ENCODE data around the gene COMMD7.
"Not testable (repeated sequence)": the region's sequence is repeated elsewhere in the genome, so short reads cannot be mapped to it uniquely, and the experiment has no call there.

Gene COMMD7

GRCh38 chr20:32767418-32768198 lies 24.3 kb upstream of the COMMD7 start:
- FAIRE-seq (no peak), DNase-seq (ENCODE audit: insufficient read length, low spot score) (no peak)
- TF ChIP-seq SPI1 (IDR thresholded peaks at IDR 0.05; ENCODE audit: low read depth, low read length) (no peak), POLR2A (IDR thresholded peaks at IDR 0.05; ENCODE audit: low read depth, low read length) (no peak), POLR2AphosphoS5 (IDR thresholded peaks at IDR 0.05; ENCODE audit: low read depth, low read length) (no peak), TAF1 (IDR thresholded peaks at IDR 0.05; ENCODE audit: low read depth, low read length) (no peak), PAX5 (IDR thresholded peaks at IDR 0.05; ENCODE audit: insufficient read depth, low read length, severe bottlenecking) (no peak), POU2F2 (IDR thresholded peaks at IDR 0.05; ENCODE audit: low read depth, low read length) (no peak)

DNA sequence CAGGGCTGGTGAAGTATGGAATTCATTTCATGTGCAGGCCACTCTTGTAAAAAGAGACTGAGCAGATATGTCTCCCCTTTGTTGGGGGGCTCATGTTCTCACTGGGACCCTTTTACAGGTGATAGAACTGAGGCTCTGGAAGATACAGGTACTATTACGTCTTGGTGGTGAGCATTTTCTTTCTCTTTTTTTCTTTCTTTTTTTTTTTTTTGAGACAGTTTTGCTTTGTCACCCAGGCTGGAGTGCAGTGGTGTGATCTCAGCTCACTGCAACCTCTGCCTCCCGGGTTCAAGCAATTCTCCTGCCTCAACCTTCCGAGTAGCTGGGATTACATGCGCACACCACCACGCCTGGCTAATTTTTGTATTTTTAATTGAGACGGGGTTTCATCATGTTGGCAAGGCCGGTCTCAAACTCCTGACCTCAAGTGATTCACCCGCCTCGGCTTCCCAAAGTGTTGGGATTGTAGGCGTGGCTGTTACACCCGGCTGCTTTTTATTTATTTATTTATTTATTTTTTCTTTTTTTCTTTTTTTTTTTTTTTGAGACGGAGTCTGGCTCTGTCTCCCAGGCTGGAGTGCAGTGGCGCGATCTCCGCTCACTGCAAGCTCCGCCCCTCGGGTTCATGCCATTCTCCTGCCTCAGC lies 22.1 kb upstream of the COMMD7 start:
- FAIRE-seq; DNase-seq (ENCODE audit: insufficient read length, low spot score): not testable (repeated sequence)

DNA sequence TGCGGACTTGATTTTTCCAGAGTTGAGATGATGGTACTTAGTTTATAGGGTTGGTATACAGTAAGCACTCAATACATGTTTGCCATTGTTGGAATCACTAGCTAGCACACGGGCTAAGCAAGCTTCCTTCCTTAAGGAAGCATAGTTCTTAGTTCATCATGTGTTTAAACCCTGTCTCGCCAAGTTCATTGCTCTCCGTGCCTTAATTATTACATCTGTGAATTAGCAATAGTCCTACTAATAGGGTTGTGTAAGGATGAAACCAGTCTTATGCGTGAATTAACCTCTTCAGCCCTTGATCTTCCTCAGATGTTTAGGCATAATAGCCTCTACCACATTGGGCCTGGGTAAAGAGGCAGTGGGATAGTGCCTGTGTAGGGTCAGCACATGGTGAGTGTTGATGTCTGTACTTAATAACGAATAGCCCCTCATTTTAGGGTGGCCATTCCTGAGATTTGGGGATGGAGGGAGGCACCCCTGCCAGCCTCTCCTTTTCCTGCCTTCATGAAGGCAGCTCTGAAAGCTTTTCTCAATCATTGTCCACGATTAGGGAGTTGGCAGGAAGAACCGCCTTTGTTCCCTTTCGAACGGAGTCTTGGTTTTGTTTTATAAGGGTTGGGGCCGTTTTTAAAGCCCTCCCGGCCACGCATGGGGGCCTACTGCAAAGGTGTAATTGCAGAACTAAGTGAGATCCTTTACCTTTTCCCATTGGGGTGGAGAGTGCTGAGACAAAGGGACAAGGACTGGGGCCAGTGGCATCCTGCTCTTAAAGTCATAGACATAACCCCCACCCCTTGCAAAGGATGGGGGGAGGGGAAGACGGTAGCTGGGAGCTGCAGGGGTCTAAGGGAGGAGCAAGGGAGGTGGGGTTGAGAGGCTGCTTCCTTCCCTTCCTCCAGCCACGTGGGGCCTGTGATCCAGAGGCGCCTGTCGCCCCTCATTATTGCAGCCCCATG lies 21.0 kb upstream of the COMMD7 start:
- FAIRE-seq (no peak), DNase-seq (ENCODE audit: insufficient read length, low spot score) (no peak)
- TF ChIP-seq TAF1 (IDR thresholded peaks at IDR 0.05; ENCODE audit: low read depth, low read length) (no peak), POU2F2 (IDR thresholded peaks at IDR 0.05; ENCODE audit: low read depth, low read length) (no peak), PAX5 (IDR thresholded peaks at IDR 0.05; ENCODE audit: insufficient read depth, low read length, severe bottlenecking) (no peak), POLR2AphosphoS5 (IDR thresholded peaks at IDR 0.05; ENCODE audit: low read depth, low read length) (no peak), SPI1 (IDR thresholded peaks at IDR 0.05; ENCODE audit: low read depth, low read length) (no peak), POLR2A (IDR thresholded peaks at IDR 0.05; ENCODE audit: low read depth, low read length) (no peak)

DNA sequence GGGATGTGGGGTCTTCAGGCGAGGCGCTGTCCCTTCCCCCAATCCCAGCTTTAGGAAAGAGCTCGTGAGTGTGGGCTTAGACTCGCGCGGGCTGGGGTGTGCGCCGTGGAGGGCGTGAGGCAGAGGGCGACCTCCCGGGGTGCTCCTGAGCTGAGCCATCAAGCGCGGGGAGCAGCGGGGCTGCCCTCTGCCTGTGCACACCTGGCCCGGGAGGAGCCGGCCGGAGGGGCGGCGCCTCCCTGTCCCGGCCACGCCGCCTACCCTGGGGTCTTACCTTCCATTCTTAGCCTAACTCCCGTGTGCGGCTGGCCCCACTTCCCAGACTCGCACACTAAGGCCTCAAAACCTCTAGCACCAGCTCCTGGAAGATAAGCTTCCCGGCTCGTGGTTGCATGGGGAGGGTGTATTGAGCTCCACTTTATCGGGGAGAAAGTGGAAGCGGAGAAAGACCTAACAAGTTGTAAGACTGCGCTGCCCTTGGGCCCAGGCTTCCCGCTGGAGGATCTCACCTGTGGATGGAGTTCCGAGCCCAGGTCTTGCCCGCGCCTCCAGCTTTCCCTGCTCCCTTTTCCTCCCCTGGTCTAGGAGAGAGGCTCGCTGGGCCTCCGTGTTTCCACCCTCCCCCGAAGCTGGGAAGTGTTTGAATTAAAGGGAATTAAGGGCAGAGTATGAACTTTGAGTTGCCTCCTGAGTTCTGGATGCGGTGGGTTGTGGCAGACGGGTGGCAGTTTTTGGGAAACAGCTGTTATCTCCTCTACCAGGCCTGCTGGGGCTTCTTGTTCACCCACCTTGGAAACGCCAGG lies 20.1 kb upstream of the COMMD7 start:
- TF ChIP-seq TAF1 (IDR thresholded peaks at IDR 0.05; ENCODE audit: low read depth, low read length) (no peak), PAX5 (IDR thresholded peaks at IDR 0.05; ENCODE audit: insufficient read depth, low read length, severe bottlenecking) (no peak), POU2F2 (IDR thresholded peaks at IDR 0.05; ENCODE audit: low read depth, low read length) (no peak), POLR2A (IDR thresholded peaks at IDR 0.05; ENCODE audit: low read depth, low read length) (no peak), SPI1 (IDR thresholded peaks at IDR 0.05; ENCODE audit: low read depth, low read length) (no peak), POLR2AphosphoS5 (IDR thresholded peaks at IDR 0.05; ENCODE audit: low read depth, low read length) (no peak)
- FAIRE-seq (no peak), DNase-seq (ENCODE audit: insufficient read length, low spot score) (peak; percentile 48)

GRCh38 chr20:32762754-32763201 lies 19.5 kb upstream of the COMMD7 start:
- peak; percentile 48 for DNase-seq (ENCODE audit: insufficient read length, low spot score)
- no peak for FAIRE-seq
- no peak for TF ChIP-seq POLR2AphosphoS5 (IDR thresholded peaks at IDR 0.05; ENCODE audit: low read depth, low read length)
- no peak for TF ChIP-seq SPI1 (IDR thresholded peaks at IDR 0.05; ENCODE audit: low read depth, low read length)
- TF ChIP-seq TAF1 (IDR thresholded peaks at IDR 0.05; ENCODE audit: low read depth, low read length) = no peak
- no peak for TF ChIP-seq POLR2A (IDR thresholded peaks at IDR 0.05; ENCODE audit: low read depth, low read length)
- TF ChIP-seq POU2F2 (IDR thresholded peaks at IDR 0.05; ENCODE audit: low read depth, low read length) = no peak
- TF ChIP-seq PAX5 (IDR thresholded peaks at IDR 0.05; ENCODE audit: insufficient read depth, low read length, severe bottlenecking) = no peak

GRCh38 chr20:32761831-32762753 lies 18.8 kb upstream of the COMMD7 start, which contains the start of gene DNMT3B:
Gene DNMT3B (plus strand): TSS chr20:32762385. CDS start chr20:32780324, 17,939 bp downstream.
- FAIRE-seq (peak; percentile 51), DNase-seq (ENCODE audit: insufficient read length, low spot score) (peak; percentile 90)
- TF ChIP-seq POLR2A (IDR thresholded peaks at IDR 0.05; ENCODE audit: low read depth, low read length) (no peak), SPI1 (IDR thresholded peaks at IDR 0.05; ENCODE audit: low read depth, low read length) (no peak)

DNA sequence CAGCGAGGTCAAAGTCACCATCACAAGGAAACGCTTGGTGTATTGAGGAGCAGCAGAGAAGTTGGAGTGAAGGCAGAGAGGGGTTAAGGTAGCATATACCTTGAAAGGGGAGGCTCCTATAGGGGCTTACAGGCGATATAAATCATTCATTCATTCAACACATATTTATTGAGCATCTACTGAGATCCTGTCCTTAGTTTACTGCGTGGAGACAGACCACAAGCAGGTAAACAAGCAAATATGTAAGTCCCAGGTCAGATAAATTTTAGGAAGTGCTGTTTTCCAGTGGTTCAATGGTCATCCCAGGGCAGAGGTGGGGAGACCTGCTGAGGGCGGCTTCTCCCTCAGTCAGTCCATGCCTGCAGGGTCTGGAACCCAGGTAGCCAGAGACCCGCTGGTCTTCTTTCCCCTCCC lies 18.2 kb upstream of the COMMD7 start:
- no peak for FAIRE-seq
- TF ChIP-seq POLR2AphosphoS5 (IDR thresholded peaks at IDR 0.05; ENCODE audit: low read depth, low read length) = no peak
- TF ChIP-seq SPI1 (IDR thresholded peaks at IDR 0.05; ENCODE audit: low read depth, low read length) = no peak; the same call in 1 of the 2 replicates
- no peak for TF ChIP-seq POU2F2 (IDR thresholded peaks at IDR 0.05; ENCODE audit: low read depth, low read length)
- no peak for TF ChIP-seq TAF1 (IDR thresholded peaks at IDR 0.05; ENCODE audit: low read depth, low read length)
- TF ChIP-seq PAX5 (IDR thresholded peaks at IDR 0.05; ENCODE audit: insufficient read depth, low read length, severe bottlenecking) = no peak
- TF ChIP-seq POLR2A (IDR thresholded peaks at IDR 0.05; ENCODE audit: low read depth, low read length) = no peak
- DNase-seq (ENCODE audit: insufficient read length, low spot score) = no peak

DNA sequence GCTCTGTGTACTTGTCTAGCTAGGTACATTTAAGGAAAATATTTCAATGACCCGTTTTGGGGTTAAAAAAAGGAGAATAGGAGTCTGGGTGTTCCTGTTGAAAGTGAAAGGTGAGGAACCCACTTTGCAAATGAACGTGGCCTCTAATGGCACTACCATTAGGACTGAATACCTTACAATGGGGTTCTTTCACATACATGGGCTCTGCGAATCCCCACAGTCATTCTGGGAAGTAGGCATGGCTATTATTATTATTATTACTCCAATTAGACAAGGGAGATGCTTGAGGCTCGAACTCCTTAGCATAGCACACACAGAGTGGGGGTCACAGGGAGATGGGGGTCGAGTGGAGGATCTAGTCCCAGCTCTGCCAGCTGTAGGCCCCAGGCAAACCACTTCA lies 12.9 kb upstream of the COMMD7 start:
- FAIRE-seq (no peak), DNase-seq (ENCODE audit: insufficient read length, low spot score) (no peak)
- TF ChIP-seq POU2F2 (IDR thresholded peaks at IDR 0.05; ENCODE audit: low read depth, low read length) = no peak
- TF ChIP-seq POLR2A (IDR thresholded peaks at IDR 0.05; ENCODE audit: low read depth, low read length) = no peak
- TF ChIP-seq PAX5 (IDR thresholded peaks at IDR 0.05; ENCODE audit: insufficient read depth, low read length, severe bottlenecking) = no peak
- no peak for TF ChIP-seq POLR2AphosphoS5 (IDR thresholded peaks at IDR 0.05; ENCODE audit: low read depth, low read length)
- no peak for TF ChIP-seq SPI1 (IDR thresholded peaks at IDR 0.05; ENCODE audit: low read depth, low read length)
- no peak for TF ChIP-seq TAF1 (IDR thresholded peaks at IDR 0.05; ENCODE audit: low read depth, low read length)

All from GM12891 (cell line).